C1 segment of cervical spinal cord (tissue), 14 donors: ENCODE results near the gene LRP1B.

Source experiments
- DNase-seq, 14 donors: peaks; one replicate each; lab custom pipeline; 2025; lab: John Stamatoyannopoulos, UW

The LRP1B gene

DNA sequence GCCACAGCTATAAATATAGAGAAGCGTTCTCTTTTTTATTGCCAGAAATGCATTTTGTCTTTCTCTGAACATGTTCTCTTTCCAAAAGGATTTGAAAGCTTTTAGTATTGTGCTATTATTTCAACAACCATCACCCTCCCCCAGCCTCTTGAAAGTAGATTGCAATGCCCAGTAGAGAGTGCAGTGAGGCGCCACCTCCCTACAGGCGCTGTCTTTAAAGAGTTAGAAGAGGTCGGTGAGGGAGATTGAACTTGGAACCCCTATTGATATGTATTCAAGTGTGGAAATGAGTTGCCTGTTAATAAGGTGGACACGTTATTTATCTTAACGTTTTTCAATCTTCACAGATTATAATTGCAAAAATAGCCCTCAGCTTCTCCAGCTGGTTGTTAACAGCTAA is 360.3 kb downstream of the LRP1B start:
- no peak for DNase-seq

DNA sequence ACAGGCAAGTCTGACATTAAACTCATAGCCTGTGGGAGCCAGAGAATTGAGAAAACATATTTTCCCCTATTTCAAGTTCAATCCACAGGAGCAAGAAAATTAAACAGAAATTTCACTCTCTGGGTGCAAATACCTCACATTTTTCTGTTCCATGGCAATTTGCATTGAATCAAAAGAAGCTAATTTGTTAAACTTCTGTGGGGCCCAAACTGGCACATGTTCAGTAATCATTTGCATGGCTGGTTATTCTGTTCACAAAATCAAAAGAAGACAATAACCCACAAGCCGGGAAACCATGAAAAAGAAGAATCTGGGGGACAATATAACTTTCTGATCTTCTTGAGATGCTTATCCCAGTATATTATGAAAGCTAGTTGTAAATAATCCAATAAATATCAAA is 363.1 kb downstream of the LRP1B start:
- no peak for DNase-seq

DNA sequence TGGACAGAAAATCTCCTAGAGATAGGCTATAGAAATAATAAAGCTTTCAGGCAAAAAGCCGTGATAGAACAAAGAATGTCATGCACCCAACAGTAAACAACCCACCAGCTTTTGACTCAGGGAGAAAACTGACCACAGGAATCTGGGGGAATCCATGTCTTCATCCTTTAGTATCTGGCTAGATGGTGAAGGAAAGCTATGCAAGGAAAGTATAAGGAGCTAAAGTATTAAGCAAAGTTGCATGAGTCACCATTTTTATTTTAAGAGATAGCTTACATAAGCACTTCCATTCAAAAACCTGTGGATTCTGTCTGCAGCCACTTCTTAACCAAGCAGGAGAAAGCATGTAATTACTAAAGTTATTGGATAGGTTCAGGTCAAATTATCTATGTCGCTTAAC is 363.8 kb downstream of the LRP1B start:
- DNase-seq: no peak

DNA sequence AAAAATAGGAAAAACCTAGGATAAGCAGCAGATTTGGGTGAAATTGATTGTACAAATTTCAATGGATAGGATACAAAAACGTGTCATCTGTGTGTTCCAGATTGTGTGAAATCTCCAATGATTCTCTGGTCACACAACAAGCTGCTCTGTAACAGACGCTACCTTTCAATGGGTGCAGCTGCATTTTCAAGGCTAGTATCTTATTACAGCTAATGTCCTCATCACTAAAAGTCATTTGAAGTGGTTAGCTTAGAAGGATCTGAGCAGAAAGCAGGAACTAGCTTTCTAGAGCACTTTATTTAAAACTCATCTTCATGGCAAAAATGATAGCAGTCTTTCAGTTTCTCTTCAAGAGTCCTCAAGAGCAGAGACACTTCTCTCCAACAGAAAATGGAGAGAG is 364.6 kb downstream of the LRP1B start:
- DNase-seq: no peak

- no peak for DNase-seq
Observed at GRCh38 chr2:141748616-141749015, 382.2 kb downstream of the LRP1B start.

DNA sequence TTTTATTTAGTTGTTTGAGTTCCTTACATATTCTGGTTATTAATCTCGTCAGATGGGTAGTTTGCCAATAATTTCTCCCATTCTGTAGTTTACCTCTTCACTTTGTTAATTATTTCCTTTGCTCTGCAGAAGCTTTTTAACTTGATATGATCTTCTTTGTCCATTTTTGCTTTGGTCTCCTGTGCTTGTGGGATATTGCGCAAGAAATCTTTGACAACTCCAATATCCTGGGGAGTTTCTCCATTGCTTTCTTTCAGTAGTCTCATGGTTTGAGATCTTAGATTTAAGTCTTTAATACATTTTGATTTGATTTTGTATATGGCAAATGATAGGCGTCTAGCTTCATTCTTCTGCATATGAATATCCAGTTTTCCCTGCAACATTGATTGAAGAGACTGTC is 389.2 kb downstream of the LRP1B start:
- DNase-seq: no peak

GRCh38 chr2:141737492-141738255 is 393.1 kb downstream of the LRP1B start:
- no peak for DNase-seq

DNA sequence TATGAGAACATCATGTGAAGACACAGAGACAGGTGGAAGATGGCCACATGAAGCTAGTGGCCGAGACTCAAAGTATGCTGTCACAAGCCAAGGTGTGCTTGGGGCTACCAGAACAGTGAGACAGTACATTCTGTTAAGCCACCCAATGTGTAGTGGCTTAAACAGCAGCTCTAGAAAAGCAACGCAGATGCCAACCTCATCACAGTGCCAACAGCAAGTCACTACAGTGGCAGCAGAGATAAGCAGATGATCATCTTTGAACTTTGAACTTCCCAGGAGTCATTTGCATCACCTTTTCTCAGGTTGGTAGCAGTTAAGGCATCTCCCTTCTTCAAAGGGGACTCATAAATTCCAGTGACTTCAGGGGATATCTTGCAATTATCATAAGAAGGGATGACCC is 394.4 kb downstream of the LRP1B start:
- no peak for DNase-seq

GRCh38 chr2:141728886-141729285 is 401.9 kb downstream of the LRP1B start:
- peak in 1 of 14 donors; percentile 18 for DNase-seq

DNA sequence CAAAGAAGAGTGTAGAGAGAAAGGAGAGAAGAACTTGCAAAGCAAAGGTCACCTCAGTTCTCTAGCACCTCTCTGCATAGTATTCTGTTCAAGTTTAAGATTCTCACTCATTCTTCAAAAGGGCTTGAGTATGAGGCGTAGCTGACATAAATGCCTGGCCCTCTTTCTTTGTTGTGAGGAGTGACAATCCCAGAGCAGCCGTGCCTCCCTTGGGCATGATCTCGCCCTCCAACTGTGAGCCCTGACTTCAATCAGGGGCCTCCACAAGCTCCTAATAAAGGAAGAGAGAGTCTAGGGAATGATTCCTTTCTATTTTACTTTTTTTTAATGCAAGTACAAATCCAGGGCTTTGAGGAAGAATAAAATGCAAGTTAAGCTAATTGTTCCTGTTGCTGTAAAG is 402.7 kb downstream of the LRP1B start:
- no peak for DNase-seq

- no peak for DNase-seq
Observed at GRCh38 chr2:141724426-141724825, 406.4 kb downstream of the LRP1B start.

DNA sequence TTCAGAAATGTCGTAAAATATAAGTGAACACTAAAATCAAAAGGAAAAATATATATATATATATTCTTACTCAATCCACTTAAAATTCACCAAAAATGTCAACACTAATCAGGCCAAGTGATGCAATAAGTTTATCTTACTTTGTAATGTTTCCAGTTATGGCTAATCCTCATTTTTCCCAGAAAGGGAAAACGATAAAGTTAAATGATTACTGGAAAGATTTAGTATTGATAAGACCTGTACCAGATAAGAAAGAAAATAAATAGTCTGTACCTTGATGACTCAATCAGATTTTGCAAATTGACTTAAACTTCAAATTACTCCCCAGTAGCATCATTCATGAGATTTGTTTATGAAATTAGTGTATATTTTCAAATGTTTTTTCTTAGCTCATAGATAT is 407.0 kb downstream of the LRP1B start:
- DNase-seq: no peak

DNA sequence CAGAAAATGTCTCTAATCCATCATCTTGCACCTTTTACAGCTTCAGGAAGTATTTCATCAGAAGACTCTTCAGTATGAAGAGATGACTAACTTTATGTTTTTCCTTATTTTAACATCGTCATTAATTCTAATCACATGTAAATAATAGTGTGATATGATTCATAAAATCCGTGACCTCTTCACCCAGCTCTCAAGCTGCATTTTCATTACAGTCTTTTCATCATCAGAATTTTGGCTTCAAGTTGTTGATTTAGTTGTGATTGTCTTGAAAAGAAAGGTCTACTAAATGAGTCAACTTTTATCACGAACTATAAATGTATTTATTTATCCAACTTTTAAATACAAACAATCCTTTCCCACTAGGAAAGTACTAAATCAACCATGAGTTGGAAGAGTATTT is 410.3 kb downstream of the LRP1B start:
- no peak for DNase-seq

GRCh38 chr2:141714496-141714895 is 416.3 kb downstream of the LRP1B start:
- no peak for DNase-seq

DNA sequence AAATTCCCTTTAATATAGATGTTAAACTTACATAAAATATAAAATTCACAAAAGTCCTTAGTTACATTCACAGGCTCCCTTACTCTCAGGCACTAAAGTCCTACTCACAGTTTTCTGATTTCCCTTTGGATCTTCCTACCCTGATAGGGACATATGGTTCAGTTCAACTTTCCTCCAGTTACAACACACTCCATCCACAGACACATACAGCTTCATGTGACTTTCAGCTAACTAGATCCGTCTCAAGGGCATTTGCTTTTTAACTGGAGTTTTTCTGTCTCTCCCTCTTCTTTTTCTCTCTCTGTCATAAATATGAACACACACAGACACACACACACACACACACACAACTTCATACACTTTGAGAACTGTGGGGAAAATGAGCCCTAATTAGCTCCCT is 419.2 kb downstream of the LRP1B start:
- no peak for DNase-seq

DNA sequence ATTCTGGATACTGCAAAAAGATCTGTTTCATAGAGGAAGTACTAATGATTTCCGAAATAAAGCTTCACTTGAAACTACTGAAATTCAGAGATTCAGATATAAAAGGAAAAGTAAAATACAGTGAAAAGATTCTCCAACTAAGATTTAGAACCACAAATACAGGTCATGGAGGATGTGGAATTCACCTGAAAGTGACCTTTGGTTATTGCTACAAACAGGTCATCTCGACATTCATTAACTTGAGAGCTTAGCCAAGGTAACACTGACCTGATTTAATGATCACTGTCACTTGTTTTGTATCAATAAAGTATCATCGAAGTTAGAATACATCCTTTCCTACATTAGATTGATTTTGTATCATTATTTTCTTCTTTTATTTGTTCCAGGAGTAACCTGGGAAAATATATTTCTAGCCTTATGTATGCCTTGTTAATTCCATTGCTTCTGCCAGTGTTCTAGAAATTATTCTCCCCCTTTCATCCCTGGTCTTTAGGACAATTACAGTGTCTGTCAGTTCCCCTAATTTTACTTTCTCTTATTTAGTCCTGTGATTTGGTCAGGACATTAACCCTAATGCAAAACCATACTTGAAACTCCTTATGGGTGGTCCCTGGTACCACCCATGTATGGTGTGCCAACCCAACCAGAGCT is 420.1 kb downstream of the LRP1B start:
- DNase-seq: no peak

DNA sequence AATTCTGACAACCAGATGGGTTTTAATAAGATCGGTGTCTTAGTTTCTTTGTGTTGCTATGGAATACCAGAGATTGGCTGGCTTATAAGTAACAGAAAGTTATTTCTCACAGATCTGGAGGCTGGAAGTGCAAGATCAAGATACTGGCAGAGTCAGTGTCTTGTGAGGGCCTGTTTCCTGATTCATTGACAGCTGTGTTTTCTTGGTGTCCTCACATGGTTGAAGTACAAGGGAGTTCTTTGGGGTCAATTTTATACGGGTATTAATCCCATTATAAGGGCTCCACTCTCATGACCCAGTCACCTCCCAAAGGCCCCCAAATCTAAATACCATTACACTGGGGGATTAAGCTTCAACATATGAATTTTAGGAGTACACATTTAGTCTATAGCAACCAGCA is 421.1 kb downstream of the LRP1B start:
- no peak for DNase-seq

GRCh38 chr2:141707486-141707885 is 423.3 kb downstream of the LRP1B start:
- no peak for DNase-seq

DNA sequence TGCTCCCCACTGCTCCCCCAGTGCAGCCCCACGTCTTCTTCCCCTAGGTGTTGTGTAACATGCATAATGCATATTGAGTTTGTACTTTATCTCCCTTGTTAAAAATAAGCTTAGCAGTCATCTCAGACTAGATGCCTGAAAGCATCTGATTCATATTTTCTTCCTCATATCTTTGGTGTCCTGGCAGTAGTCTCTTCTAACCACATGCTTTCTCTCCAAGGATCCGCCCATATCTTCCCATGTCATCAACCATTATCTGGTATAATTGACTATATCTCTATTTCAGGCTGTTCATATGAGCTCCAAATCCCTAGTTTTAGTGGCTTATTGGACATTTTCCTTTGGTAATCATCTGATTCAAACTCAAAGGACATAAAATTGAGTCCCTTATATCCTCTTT is 426.3 kb downstream of the LRP1B start:
- no peak for DNase-seq

GRCh38 chr2:141703501-141703900 is 427.3 kb downstream of the LRP1B start:
- no peak for DNase-seq

DNA sequence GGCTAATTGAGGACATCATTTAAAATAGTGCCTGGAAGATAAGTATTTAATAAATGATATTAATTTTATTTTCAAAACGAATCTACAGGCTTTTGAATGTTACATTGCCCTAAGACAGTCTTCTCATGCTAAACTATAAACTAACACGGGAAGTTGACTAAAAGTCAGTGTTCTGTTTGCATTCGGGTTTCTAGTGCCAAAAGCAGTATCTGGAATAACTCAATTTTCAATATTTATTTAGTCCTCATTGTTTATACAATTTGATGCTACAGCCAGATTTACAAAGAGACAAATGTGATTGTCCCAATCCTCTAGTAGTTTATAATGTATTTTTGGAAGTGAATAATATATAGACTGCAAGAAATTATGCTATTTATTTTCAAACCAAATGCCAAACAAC is 429.2 kb downstream of the LRP1B start:
- DNase-seq: no peak

DNA sequence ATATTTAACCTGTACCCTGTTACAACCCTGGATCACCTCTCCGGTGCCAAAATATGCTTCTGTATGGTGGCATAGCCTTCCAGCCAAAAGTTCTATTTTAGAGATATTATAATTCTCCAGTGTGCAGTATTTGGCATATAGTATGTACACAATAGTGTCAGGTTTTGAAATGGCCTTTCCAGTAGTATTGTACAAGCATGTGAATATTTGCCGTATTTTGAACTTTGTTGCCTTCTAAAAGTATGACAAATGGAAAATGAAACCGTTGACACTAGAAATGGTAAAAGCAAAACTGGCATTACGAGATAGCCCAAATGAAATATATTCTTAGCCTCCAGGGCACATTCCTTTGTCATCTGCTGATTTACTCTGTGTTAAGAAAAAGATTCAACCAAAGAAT is 431.2 kb downstream of the LRP1B start:
- no peak for DNase-seq

- DNase-seq: no peak
Observed at GRCh38 chr2:141698500-141698899, 432.3 kb downstream of the LRP1B start.

DNA sequence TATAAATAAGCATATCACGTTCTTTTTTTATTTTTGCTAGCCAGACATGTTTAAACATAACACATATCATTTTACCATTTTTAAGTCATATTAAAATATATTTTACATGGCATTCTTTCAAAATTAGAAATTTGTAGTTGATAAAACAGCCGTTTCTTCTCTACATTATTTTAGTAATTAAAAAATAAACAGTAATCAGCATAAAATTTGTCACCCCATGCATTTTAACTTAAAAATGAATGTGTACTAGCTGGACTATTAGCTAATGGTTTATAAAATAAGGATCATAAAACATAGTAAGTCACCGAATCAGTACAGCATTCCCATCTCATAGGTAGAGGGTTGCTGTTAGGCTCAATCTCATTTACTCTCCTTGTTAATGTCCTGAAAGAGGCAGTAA is 433.8 kb downstream of the LRP1B start:
- no peak for DNase-seq
